SJCRH30 (cell line): ENCODE results near the gene MKS1. TPM values are rescaled to one million over a fixed set of nuclear protein-coding genes. Genes with fewer than 3 reads are reported as not detected.

ENCODE experiments used
- DNase-seq, 2 experiments: peaks; one replicate each; pipeline ENCODE4 v3.0.0-alpha.2; 2015 to 2020
- H3K27ac ChIP-seq: fragments of 250-450 bp; sonication (Bioruptor Pico); 2 replicates; pipeline ENCODE4 v1.5.1; 2020; ENCODE audit warnings: mild to moderate bottlenecking, moderate library complexity
- H3K27me3 ChIP-seq: fragments of 250-450 bp; sonication (Bioruptor Pico); 2 replicates; pipeline ENCODE4 v1.5.1; 2020; ENCODE audit warnings: mild to moderate bottlenecking, moderate library complexity
- H3K36me3 ChIP-seq: fragments of 250-450 bp; sonication (Bioruptor Pico); 2 replicates; pipeline ENCODE4 v1.5.1; 2020; ENCODE audit warnings: mild to moderate bottlenecking, moderate library complexity
- H3K4me1 ChIP-seq: fragments of 250-450 bp; sonication (Bioruptor Pico); 2 replicates; pipeline ENCODE4 v1.5.1; 2020; ENCODE audit warnings: mild to moderate bottlenecking, moderate library complexity
- H3K4me3 ChIP-seq: fragments of 250-450 bp; sonication (Bioruptor Pico); 2 replicates; pipeline ENCODE4 v1.5.1; 2020; ENCODE audit warnings: mild to moderate bottlenecking, moderate library complexity
- H3K9me3 ChIP-seq: fragments of 250-450 bp; sonication (Bioruptor Pico); replicated peaks from 2 replicates; pipeline ENCODE4 v1.5.1; 2020; ENCODE audit warnings: mild to moderate bottlenecking, moderate library complexity
- total RNA-seq: library from RNA; depleted of rRNA; stranded (reverse); fragments of >200 nt; shearing (Covaris generic); gene quantifications from 2 replicates; pipeline ENCODE4 v1.2.3, GENCODE V29; 2014; rRNA removed

Gene MKS1
- total RNA-seq = 9.0 and 15.5 TPM in 2 replicates

DNA sequence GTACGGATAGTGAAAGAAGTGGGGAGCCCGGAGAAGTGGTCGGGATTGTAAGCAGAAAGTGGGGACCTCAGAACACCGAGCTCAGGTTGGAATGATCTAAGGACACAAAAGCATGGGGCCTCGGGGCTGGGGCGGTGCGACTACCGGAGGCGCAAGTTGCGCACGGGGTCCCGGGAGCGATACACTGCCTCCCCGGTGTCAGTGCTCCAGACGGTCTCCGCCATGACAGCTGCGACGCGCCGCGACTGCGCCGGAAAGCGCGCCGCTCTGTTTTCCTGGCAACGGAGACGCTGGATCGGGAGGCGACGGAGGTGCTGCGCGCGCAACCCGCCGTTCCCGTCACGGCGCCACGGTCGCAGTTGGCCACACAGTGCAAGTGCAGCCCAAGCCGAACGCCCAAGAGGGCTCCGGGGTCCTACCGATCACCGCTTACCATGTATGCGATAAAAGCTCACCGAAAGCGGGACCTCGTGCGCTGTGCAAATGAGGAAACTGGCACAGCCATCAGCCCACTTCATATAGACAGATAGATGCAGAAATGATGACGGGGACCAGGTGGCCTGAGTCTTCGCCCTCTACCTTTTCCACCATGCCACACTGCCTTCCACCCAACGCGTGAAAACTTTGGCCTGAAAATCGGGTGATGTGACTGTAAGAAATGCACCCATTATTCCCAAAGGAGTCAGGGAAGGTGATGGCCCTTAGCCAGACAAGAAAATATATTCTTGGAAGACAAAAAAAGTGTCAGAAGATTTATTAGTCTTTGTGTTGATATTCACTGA is at the start of gene MKS1:
MKS1 (minus strand) TSS at position 249 of the 782 bp plus-strand sequence; CDS start at position 224, 25 bp downstream.
- Histone ChIP-seq H3K36me3 (no peaks in the 10 kb centered on the region), H3K27me3 (no peaks in the 10 kb centered on the region), H3K9me3 (no peaks in the 10 kb centered on the region), H3K27ac (peak within 1 kb of the TSS; percentile 53), H3K4me1 (peaks cover 3% of the 10 kb centered on the region), H3K4me3 (peak within 1 kb of the TSS; percentile 82)
- DNase-seq = peak; percentile 92 to 93

DNA sequence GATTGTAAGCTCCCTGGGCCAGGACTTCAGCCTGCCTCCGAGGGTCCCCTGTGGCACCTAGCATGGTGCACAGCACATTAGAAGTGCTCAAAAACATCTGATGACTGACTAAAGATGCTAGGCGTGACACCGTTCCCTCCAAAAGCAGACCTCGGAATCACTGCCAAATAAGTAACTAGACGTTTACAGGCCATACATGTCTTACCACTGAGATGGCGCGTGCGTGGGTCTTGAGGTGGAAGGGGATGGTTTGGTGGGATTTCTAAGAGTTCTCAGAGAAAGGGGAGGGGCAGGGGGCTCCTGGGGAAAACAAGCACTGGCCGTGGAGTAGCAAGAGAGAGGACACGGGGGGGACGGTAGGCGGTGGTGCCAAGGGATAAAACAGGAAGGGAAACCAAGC is 49.3 kb upstream of the MKS1 start:
- H3K9me3 ChIP-seq = no peaks in the 10 kb centered on the region
- H3K36me3 ChIP-seq = no peaks in the 10 kb centered on the region
- H3K4me1 ChIP-seq = no peaks in the 10 kb centered on the region
- no peak overlapping the region for H3K4me3 ChIP-seq
- peaks cover 6% of the 10 kb centered on the region; the same call in 1 of the 2 replicates for H3K27me3 ChIP-seq
- H3K27ac ChIP-seq = no peak overlapping the region
- DNase-seq = no peak

- Histone ChIP-seq H3K27me3 (peaks cover 6% of the 10 kb centered on the region; the same call in 1 of the 2 replicates), H3K4me1 (no peaks in the 10 kb centered on the region), H3K9me3 (no peaks in the 10 kb centered on the region), H3K36me3 (no peaks in the 10 kb centered on the region), H3K27ac (no peak overlapping the region), H3K4me3 (no peak overlapping the region)
- DNase-seq = no peak
Measured at GRCh38 chr17:58267347-58268324, 48.6 kb upstream of the MKS1 start.

GRCh38 chr17:58265902-58266875 is 47.1 kb upstream of the MKS1 start:
- no peaks in the 10 kb centered on the region for H3K36me3 ChIP-seq
- no peak overlapping the region for H3K27ac ChIP-seq
- DNase-seq = no peak
- no peak overlapping the region for H3K4me3 ChIP-seq
- H3K4me1 ChIP-seq = no peaks in the 10 kb centered on the region
- peaks cover 12% of the 10 kb centered on the region for H3K27me3 ChIP-seq
- H3K9me3 ChIP-seq = no peaks in the 10 kb centered on the region

- Histone ChIP-seq H3K4me1 (no peaks in the 10 kb centered on the region), H3K27me3 (peaks cover 12% of the 10 kb centered on the region), H3K4me3 (no peak overlapping the region), H3K36me3 (no peaks in the 10 kb centered on the region), H3K27ac (no peak overlapping the region), H3K9me3 (no peaks in the 10 kb centered on the region)
- no peak for DNase-seq
Measured at GRCh38 chr17:58265271-58265670, 46.2 kb upstream of the MKS1 start.

DNA sequence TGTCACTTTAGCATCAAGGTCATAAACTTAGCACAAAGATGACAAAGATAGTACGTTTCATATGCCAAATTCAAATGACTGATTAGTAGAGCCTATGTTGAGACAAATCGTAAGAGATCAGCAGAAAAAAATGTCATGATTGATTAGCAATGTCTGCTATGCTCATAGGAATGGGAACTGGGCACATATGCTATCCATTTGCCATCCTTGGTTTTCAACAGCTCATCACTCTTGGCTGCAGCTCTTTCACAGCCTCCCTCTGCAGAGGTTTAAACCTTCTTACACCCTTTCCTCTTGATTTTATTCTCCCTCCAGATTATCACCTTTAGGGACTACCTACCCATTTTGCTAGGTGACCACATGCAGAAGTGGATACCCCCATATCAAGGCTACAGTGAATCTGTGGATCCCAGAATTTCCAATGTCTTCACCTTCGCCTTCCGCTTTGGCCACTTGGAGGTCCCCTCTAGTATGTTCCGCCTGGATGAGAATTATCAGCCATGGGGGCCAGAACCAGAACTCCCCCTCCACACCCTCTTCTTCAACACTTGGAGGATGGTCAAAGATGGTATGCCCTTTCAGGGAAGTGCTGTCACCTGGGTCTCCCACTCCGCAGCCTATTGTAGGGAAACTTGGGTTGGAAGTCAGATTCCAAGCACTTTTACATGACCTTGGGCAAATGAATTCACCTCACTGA is 45.5 kb upstream of the MKS1 start:
- H3K4me3 ChIP-seq = no peak overlapping the region
- H3K27ac ChIP-seq = no peak overlapping the region
- no peaks in the 10 kb centered on the region for H3K4me1 ChIP-seq
- no peak for DNase-seq
- H3K27me3 ChIP-seq = peaks cover 12% of the 10 kb centered on the region
- no peaks in the 10 kb centered on the region for H3K36me3 ChIP-seq
- H3K9me3 ChIP-seq = no peaks in the 10 kb centered on the region

DNA sequence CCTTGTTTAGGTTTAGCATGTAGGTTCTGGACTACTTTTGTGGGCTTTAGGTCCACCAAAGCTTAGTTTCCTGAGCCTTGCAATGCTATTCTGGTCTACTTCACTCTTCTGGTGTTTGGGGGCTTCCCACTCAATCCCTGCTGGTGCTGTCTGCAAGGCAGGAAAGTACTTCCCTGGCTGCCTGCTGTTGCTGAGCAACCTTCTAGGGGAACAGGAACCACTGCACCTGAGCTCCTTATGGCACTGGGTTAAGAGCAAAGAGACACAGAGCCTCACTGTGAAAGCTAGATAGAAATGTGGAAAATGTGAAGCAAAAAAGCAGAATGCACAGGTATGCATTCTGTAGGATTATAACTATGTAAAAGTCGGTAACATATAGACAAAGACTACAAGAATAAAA is 44.7 kb upstream of the MKS1 start:
- Histone ChIP-seq H3K4me3 (no peak overlapping the region), H3K9me3 (no peaks in the 10 kb centered on the region), H3K36me3 (no peaks in the 10 kb centered on the region), H3K4me1 (no peaks in the 10 kb centered on the region), H3K27ac (no peak overlapping the region), H3K27me3 (peaks cover 12% of the 10 kb centered on the region)
- no peak for DNase-seq

DNA sequence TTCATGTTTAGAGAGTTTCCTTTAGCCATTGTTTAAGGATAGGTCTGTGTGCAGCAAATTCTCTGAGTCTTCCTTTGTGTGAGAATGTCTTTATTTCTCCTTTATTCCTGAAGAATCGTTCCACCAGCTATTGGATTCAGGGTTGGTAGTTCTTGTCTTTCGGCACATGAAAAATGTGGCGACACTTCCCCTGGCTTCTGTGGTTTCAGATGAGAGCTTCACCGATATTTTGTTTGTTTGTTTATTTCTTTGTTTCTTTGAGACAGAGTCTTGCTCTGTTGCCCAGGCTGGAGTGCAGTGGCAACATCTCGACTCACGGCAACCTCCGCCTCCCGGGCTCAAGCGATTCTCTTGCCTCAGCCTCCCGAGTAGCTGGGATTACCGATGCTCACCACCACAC is 43.1 kb upstream of the MKS1 start:
- no peak overlapping the region for H3K27ac ChIP-seq
- peaks cover 12% of the 10 kb centered on the region for H3K27me3 ChIP-seq
- no peak overlapping the region for H3K4me3 ChIP-seq
- H3K36me3 ChIP-seq = no peaks in the 10 kb centered on the region
- DNase-seq = no peak
- H3K9me3 ChIP-seq = no peaks in the 10 kb centered on the region
- H3K4me1 ChIP-seq = no peaks in the 10 kb centered on the region

DNA sequence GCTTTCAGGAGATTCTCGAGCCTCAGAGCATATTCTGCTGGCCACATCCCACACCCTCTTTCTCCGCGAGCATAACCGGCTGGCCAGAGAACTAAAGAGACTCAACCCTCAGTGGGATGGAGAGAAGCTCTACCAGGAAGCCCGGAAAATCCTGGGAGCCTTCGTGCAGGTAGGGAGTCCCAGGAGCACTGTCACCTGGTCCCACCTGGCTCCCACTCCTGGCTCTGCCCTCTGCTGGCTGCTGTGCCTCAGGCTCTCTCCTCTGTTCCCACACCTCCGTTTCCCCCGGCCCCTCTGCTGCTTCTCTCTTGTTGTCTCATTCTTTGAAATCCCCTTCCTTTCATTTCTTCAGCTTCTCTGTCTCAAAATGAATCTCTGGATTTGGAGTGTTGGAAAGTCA is 35.7 kb upstream of the MKS1 start:
- peaks cover 6% of the 10 kb centered on the region for H3K27me3 ChIP-seq
- no peaks in the 10 kb centered on the region for H3K36me3 ChIP-seq
- H3K27ac ChIP-seq = no peak overlapping the region
- no peak for DNase-seq
- H3K9me3 ChIP-seq = no peaks in the 10 kb centered on the region
- H3K4me3 ChIP-seq = no peak overlapping the region
- H3K4me1 ChIP-seq = no peaks in the 10 kb centered on the region

- no peak for DNase-seq
- H3K4me3 ChIP-seq = no peak overlapping the region
- no peak overlapping the region for H3K27ac ChIP-seq
- H3K9me3 ChIP-seq = no peaks in the 10 kb centered on the region
- no peaks in the 10 kb centered on the region for H3K4me1 ChIP-seq
- H3K27me3 ChIP-seq = peaks cover 10% of the 10 kb centered on the region
- H3K36me3 ChIP-seq = no peaks in the 10 kb centered on the region
Measured at GRCh38 chr17:58253082-58253481, 34.0 kb upstream of the MKS1 start.

DNA sequence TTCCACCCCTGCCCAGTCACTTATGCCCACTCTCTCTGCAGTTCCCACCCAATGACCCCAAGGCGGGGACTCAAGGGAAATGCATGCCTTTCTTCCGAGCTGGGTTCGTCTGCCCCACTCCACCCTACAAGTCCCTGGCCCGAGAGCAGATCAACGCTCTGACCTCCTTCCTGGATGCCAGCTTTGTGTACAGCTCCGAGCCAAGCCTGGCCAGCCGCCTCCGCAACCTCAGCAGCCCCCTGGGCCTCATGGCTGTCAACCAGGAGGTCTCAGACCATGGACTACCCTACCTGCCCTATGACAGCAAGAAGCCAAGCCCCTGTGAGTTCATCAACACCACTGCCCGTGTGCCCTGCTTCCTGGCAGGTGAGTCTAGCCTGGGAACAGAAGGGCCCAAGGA is 33.1 kb upstream of the MKS1 start:
- H3K27me3 ChIP-seq = peaks cover 10% of the 10 kb centered on the region
- no peak overlapping the region for H3K4me3 ChIP-seq
- no peak for DNase-seq
- H3K9me3 ChIP-seq = no peaks in the 10 kb centered on the region
- no peaks in the 10 kb centered on the region; the same call in 1 of the 2 replicates for H3K4me1 ChIP-seq
- H3K36me3 ChIP-seq = no peaks in the 10 kb centered on the region
- no peak overlapping the region for H3K27ac ChIP-seq

DNA sequence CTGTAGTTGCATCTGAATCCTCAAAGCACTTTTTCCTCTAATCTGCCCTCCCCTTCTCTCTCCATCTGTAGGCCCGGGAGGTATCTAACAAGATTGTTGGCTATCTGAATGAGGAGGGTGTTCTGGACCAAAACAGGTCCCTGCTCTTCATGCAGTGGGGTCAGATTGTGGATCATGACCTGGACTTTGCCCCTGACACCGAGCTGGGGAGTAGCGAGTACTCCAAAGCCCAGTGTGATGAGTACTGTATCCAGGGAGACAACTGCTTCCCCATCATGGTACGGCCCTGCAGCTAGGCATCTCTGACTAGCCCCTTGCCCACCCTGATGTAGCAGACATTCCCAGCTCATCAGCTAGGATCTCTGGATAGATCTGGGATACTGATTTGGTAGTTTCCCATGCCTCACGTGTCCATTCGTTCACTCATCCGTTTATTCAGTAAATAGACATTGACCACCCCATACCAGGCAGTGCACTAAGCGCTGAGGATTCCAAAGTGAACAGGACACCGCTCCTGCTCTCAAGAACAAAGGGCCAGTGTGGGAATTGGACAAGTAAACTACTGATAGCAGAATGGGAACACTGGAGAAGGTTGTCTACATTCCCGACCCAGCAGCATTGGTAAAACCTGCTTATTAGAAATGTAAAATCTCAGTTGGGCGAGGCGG is 31.4 kb upstream of the MKS1 start:
- Histone ChIP-seq H3K4me1 (no peaks in the 10 kb centered on the region; the same call in 1 of the 2 replicates), H3K9me3 (no peaks in the 10 kb centered on the region), H3K4me3 (no peak overlapping the region), H3K27ac (no peak overlapping the region), H3K27me3 (peaks cover 16% of the 10 kb centered on the region), H3K36me3 (no peaks in the 10 kb centered on the region)
- DNase-seq = no peak
